HG02763 (cell line): ENCODE data around the gene PCDHGB2.
A peak's percentile ranks its signal among the peaks of the same experiment; 100 is the strongest.
"Not testable (repeated sequence)": the region's sequence is repeated elsewhere in the genome, so short reads cannot be mapped to it uniquely, and the experiment has no call there.

Experiments used
- ATAC-seq: cut with Tn5 transposase; IDR thresholded peaks from one replicate; pipeline ENCODE4 v1.9.1; 2021; ENCODE audit warnings: mild to moderate bottlenecking, moderate library complexity; ENCODE audit not compliant: unreplicated experiment

The PCDHGB2 gene

GRCh38 chr5:141349917-141350619 lies 9.7 kb upstream of the PCDHGB2 start, which contains the start of gene PCDHGB1:
PCDHGB1 (plus strand) TSS chr5:141350099; CDS start chr5:141350261, 162 bp downstream.
- ATAC-seq = no peak

- no peak for ATAC-seq
Measured at GRCh38 chr5:141351591-141351990, 8.2 kb upstream of the PCDHGB2 start.

- no peak for ATAC-seq
Measured at GRCh38 chr5:141354900-141355469, 4.8 kb upstream of the PCDHGB2 start, which contains the start of gene PCDHGA4. PCDHGA4 (plus strand) TSS chr5:141355021; CDS start chr5:141355108, 87 bp downstream.

- no peak for ATAC-seq
Measured at GRCh38 chr5:141355641-141356040, 4.2 kb upstream of the PCDHGB2 start.

- ATAC-seq = no peak
Measured at GRCh38 chr5:141356133-141356532, 3.7 kb upstream of the PCDHGB2 start.

- ATAC-seq = no peak
Measured at GRCh38 chr5:141356950-141357349, 2.8 kb upstream of the PCDHGB2 start.

- ATAC-seq = no peak
Measured at GRCh38 chr5:141360685-141361084, 891 bp downstream of the PCDHGB2 start.

GRCh38 chr5:141362719-141363118 lies 2.9 kb downstream of the PCDHGB2 start:
- no peak for ATAC-seq

GRCh38 chr5:141363952-141364660 lies 4.3 kb downstream of the PCDHGB2 start, which contains the start of gene PCDHGA5:
PCDHGA5 (plus strand) TSS chr5:141364162; CDS start chr5:141364331, 169 bp downstream.
- no peak for ATAC-seq

GRCh38 chr5:141366016-141366896 lies 6.5 kb downstream of the PCDHGB2 start:
- no peak for ATAC-seq

GRCh38 chr5:141369994-141370848 lies 10.4 kb downstream of the PCDHGB2 start, which contains the start of gene PCDHGB3:
PCDHGB3 (plus strand) TSS chr5:141370242; CDS start chr5:141370395, 153 bp downstream.
- peak; percentile 84 for ATAC-seq

GRCh38 chr5:141371572-141372475 lies 12.0 kb downstream of the PCDHGB2 start:
- ATAC-seq = no peak

- ATAC-seq = no peak
Measured at GRCh38 chr5:141373673-141374317, 14.0 kb downstream of the PCDHGB2 start, which contains the start of gene PCDHGA6. PCDHGA6 (plus strand) TSS chr5:141373891; CDS start chr5:141374084, 193 bp downstream.

- no peak for ATAC-seq
Measured at GRCh38 chr5:141374627-141375026, 14.8 kb downstream of the PCDHGB2 start.

GRCh38 chr5:141375444-141376155 lies 15.8 kb downstream of the PCDHGB2 start:
- ATAC-seq = not testable (repeated sequence)

- no peak for ATAC-seq
Measured at GRCh38 chr5:141382469-141383294, 22.9 kb downstream of the PCDHGB2 start, which contains the start of gene PCDHGA7. PCDHGA7 (plus strand) TSS chr5:141382742; CDS start chr5:141382900, 158 bp downstream.
